SH-SY5Y (cell line): Measurements from ENCODE around the gene ACSL4.

Source experiments
- GATA2 ChIP-seq: IDR thresholded peaks from 2 replicates; pipeline ENCODE4 v1.6.1; 2011; ENCODE audit warnings: mild to moderate bottlenecking, low read depth, low read length
- GATA3 ChIP-seq: IDR thresholded peaks from 2 replicates; pipeline ENCODE4 v1.6.1; 2011; ENCODE audit warnings: low read depth, mild to moderate bottlenecking, low read length, moderate library complexity

DNA sequence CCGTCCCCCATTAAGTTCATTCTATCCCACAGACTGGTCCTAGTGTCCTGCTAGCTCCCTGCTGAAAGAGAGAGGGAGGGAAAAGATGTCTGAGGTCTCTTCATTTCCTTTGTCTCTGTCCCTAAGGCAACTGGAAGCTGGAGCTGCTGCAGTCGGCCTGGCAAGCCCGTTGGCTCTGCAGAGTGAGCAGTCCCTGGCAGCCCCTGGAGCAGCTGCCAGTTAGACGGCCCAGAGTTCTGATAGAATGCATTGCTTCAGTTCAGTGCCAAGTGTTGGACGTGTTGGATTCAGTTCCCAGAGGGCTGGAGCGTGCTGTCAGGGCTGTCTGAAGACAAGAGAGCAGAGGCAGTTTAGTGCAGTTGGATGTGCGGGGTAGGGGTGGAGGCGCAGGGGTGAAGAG lies 109.1 kb downstream of the ACSL4 start:
- no peak for TF ChIP-seq GATA2
- no peak for TF ChIP-seq GATA3
